Fibroblast of skin of left quadriceps (primary cell): ENCODE measurements around the gene RAMP3.

Experiments
- DNase-seq, 2 experiments: peaks; one replicate each; pipeline ENCODE4 v3.0.0-alpha.2; 2013; ENCODE audit warnings: low read depth in 2 of 2

Gene RAMP3

DNA sequence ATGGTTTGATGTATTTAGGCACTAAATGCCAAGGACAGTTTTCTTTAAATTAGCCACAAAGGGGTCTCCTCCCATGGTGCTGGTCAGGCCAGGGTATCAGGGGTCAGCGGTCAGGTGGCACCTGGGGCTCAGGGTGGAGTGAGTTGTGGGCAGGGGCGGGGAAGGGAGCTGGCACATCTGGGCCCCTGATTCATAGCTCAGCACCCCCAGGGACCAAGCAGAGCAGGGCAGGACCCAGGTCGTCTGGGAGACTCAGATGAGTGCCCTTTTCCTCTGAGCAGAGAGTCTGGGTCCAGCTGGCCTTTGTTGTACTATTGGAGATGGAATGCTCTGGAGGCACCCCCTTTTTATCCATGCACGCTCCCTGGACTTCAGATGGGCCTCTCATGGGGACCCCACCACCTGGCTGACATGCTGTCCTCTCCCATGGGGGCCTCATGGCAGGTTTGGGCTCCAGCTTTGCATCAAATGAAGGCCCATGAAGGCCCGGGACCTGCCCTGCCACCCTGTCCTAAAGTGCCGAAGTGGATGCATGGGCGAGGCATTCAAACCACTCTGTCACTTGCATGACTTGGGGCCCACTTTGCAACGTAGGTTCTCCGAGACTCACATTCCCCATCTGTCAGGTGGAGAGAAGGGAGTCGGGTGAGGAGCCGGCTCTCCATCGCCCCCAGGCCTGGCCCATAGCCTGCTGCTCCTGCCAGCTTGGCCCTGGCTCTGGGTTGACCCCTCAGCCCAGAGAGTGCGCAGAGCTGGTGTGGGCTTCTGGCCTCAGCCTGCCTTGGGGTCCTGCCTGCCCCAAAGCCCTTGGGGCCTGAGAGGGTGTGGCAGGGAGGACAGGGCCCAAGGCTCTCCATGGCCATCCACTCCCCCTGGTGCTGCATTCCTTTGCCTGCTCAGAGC, 66.4 kb downstream of the RAMP3 start:
- no peak for DNase-seq

DNA sequence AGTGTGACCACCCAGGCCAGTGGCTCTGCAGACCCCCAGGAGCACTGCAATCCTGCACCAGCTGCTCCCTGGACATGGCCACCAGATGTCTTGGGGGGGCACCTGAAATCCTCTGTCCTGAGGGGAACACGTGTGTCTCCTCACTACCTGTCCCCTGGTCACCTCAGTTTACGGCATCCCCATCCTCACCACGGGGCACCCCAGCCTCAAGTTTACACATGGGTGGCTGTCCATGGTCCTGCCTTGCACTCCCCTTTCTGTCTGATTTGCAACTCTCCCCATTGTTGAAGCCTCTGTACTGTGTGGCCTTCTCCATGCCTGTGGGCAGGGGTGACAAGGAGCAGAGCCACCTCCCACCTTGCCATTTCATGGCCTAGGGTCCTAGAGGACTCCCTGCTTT, 67.2 kb downstream of the RAMP3 start:
- no peak for DNase-seq

DNA sequence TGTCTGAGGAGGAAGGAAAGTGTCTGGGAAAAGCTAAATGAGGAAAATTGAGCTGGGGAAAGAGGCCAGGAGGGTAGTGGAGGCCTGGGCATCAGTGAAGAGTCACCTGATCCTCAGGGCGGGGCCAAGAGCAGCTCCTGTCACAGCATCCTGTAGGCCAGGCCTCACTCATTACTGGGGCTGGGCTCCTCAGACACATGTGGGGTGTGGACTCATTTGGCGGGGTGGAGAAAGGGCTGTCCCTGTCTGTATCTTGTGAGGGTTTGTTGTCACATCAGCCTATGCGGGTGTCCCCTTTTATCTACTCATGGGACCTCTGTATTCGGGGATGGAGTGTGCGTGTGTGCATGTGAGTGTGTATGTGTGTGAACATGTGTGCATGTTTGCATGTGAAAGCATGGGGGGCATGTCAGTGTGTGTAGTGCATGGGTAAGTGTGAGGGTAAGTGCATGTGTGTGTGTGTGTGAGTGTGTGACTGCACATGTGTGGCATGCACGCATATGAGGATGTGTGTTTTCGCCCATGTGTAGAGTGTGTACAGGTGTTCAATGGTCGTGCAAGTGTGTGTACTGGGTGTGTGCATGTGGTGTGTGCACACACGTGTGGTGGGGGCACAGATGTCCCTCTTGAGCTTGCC, 67.8 kb downstream of the RAMP3 start:
- DNase-seq: no peak

DNA sequence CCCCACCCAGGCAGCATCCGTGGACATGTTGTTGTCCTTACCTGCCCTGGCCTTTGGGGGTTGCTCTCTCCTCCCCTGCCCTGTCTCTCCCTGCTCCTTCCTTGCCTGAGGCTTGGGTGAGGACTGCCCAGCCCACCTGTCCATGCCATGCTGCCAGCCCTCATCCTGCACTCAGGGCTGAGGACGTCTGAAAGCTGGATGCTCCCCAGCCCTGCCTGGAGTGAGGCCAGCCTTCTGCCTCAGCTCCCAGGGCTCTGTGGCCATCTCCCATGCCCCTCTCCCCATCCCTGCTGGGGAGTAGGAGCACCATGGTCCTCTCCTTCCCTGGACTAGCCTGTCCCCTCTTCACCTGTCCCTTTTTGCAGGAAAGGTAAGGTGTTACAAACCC, 68.4 kb downstream of the RAMP3 start:
- no peak for DNase-seq

DNA sequence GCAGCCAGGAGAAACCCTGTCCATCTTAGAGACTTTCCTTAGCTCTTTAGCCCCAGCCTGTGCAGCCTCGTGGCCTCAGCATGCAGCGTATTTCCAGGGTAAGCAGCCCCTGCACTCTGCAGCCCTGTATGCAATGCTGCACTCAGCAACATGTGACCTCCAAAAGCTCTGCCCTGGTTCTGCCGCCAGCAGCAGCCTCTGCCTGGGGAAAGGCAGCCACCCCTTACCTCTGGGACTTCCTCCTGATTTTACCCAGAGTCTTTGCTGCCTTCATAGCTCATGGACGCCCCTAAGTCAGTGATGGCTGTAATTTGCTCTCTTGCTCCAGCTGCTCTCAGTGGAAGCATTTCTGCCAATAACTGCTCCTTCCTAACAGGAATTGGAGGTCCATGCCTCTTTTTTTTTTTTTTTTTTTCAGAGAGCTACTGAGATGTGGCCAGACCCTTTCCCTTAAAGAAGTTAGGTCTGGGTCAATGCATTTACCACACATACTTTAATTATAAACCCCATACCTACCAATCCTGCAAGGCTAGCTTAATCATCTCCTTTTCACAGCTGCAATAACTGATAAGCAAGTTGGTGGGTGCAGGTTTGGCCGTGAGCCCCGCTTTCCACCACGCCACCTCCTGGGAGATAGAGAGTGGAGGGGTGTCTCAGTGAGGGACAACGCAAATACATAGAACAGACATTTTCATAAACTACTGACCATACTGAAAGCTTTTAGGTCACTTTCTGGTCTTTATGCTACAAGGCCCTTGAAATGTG, 71.7 kb downstream of the RAMP3 start:
- no peak for DNase-seq

DNA sequence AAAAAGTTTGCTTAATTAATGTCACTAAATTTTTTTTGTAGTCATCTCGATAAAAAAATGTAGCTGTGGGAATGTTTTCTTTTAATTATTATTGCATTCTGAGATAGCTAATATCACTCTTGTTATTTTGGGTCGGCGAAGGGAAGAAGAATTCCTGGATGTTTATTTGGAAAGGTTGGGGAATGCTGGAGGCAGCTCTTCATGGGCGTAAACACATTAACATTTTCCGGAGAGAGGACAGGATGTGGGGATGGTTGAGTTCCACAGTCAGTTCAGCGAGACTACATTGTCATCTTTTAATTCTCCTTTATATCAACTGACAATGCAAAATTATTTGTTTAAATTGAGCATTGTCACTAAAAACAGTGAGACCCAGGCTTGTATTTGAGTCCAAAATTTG, 72.5 kb downstream of the RAMP3 start:
- DNase-seq: no peak

DNA sequence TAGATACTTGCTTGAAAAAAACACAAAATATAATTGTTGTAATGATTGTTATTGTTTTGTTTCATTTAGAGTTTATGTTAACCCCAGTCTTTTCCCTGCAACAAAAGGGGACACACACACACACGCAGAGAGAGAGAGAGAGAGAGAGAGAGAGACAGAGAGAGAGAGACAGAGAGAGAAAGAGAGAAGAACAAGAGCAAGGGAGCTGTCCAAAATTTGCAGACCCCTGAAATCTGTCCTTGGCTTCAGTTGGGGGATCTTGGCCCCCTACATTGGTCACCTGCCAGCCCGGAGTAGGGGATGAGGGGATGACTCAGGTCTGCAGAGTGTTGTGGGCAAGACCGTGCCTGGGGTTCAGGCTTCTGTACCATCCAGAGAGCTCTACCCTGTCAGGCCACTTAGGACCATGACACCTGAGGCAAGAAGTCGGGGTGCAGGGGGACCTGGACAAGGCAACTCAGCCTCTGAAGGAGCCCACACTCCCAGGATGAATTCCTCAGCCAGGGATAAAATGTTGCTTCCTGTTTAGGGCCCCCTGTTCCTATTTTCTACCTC, 73.1 kb downstream of the RAMP3 start:
- no peak for DNase-seq

DNA sequence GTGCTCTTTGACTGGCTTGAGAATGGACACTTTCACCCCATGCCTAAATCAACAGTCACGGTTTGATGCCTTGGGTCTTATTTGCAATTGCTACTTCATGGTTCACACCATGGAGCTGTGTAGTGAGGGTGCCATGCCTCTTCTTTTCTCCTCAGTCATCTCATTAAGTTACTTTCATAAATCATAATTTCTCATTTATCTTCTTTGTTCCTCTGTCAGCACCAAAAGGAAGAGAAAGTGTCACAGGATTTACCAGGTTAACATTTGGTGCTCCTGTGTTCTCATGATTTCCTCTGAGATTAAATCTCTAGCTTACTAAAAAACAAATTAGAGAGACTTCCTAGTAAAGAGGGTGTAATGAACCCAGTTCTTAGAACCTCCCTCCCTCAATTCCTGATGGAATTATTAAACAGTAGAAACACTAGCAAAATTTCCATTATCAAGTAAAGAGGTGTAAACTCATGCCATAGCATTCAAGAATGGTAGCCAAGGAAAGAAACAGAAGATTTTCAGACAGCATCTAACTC, 75.7 kb downstream of the RAMP3 start:
- no peak for DNase-seq
